OCI-M1 (cell line): ENCODE measurements around the gene ANKRD49.
"Not testable (repeated sequence)": the region's sequence is repeated elsewhere in the genome, so short reads cannot be mapped to it uniquely, and the experiment has no call there.

Experiments
- DNase-seq: peaks from one replicate; lab custom pipeline; 2025; lab: John Stamatoyannopoulos, UW

Gene ANKRD49

GRCh38 chr11:94493281-94494125 lies at the start of gene ANKRD49, which contains the start of gene MRE11:
Gene ANKRD49, plus strand, starts transcription at chr11:94493984. Its CDS starts 2,710 bp downstream, at chr11:94496694.
Gene MRE11, minus strand, starts transcription at chr11:94493844. Its CDS starts 1,043 bp downstream, at chr11:94492801.
- DNase-seq, result peak; percentile 99

- no peak for DNase-seq
Measured at GRCh38 chr11:94445641-94446040, 48.1 kb upstream of the ANKRD49 start.

GRCh38 chr11:94447149-94447548 lies 46.6 kb upstream of the ANKRD49 start:
- no peak for DNase-seq

- DNase-seq, result no peak
Measured at GRCh38 chr11:94449029-94449428, 44.8 kb upstream of the ANKRD49 start.

GRCh38 chr11:94449437-94449836 lies 44.3 kb upstream of the ANKRD49 start:
- no peak for DNase-seq

- no peak for DNase-seq
Measured at GRCh38 chr11:94450048-94450447, 43.7 kb upstream of the ANKRD49 start.

GRCh38 chr11:94452988-94453387 lies 40.8 kb upstream of the ANKRD49 start:
- no peak for DNase-seq

GRCh38 chr11:94454301-94454700 lies 39.5 kb upstream of the ANKRD49 start:
- no peak for DNase-seq

GRCh38 chr11:94455861-94456260 lies 37.9 kb upstream of the ANKRD49 start:
- no peak for DNase-seq

GRCh38 chr11:94457118-94458029 lies 36.4 kb upstream of the ANKRD49 start:
- DNase-seq, result peak; percentile 40

GRCh38 chr11:94459576-94459975 lies 34.2 kb upstream of the ANKRD49 start:
- DNase-seq, result no peak

GRCh38 chr11:94469416-94469815 lies 24.4 kb upstream of the ANKRD49 start:
- DNase-seq, result no peak

GRCh38 chr11:94472916-94473799 lies 20.6 kb upstream of the ANKRD49 start:
- peak; percentile 90 for DNase-seq

- no peak for DNase-seq
Measured at GRCh38 chr11:94477624-94478023, 16.2 kb upstream of the ANKRD49 start.

GRCh38 chr11:94481342-94481741 lies 12.4 kb upstream of the ANKRD49 start:
- no peak for DNase-seq

- DNase-seq, result no peak
Measured at GRCh38 chr11:94486068-94486467, 7.7 kb upstream of the ANKRD49 start.

- DNase-seq, result no peak
Measured at GRCh38 chr11:94494126-94494680, 419 bp downstream of the ANKRD49 start.

GRCh38 chr11:94500181-94500580 lies 6.4 kb downstream of the ANKRD49 start:
- no peak for DNase-seq

- DNase-seq, result peak; percentile 11
Measured at GRCh38 chr11:94501522-94501921, 7.7 kb downstream of the ANKRD49 start.

- peak; percentile 79 for DNase-seq
Measured at GRCh38 chr11:94504689-94505293, 11.0 kb downstream of the ANKRD49 start.

- not testable (repeated sequence) for DNase-seq
Measured at GRCh38 chr11:94506513-94506912, 12.7 kb downstream of the ANKRD49 start.
